Thoracic aorta (tissue), 2 donors: ENCODE measurements around the gene TMEM80. TPM values are rescaled to one million over a fixed set of nuclear protein-coding genes. Genes with fewer than 3 reads are reported as not detected.

Experiments used
- ATAC-seq: fragments of 150-250 bp; one replicate; pipeline ENCODE4 v1.8.0; 2017; ENCODE audit warnings: low read depth; ENCODE audit not compliant: insufficient number of reproducible peaks, low FRiP score
- DNase-seq: peaks from one replicate; pipeline ENCODE4 v3.0.0-alpha.2; 2020; ENCODE audit warnings: low spot score
- H3K27ac ChIP-seq, 2 donors: fragments of 200-600 bp; sonication (generic); 1 replicate in 1 of 2; 2 replicates in 1 of 2; pipeline ENCODE4 v1.5.1; 2016; ENCODE audit warnings: mild to moderate bottlenecking in 2 of 2, moderate library complexity in 2 of 2
- H3K27me3 ChIP-seq: fragments of 200-600 bp; sonication (generic); replicated peaks from 2 replicates; pipeline ENCODE4 v1.6.0; 2016; ENCODE audit warnings: mild to moderate bottlenecking; ENCODE audit not compliant: insufficient read depth
- H3K36me3 ChIP-seq: fragments of 200-600 bp; sonication (generic); one replicate; pipeline ENCODE4 v1.5.1; 2016
- H3K4me1 ChIP-seq, 2 donors: fragments of 200-600 bp; sonication (generic); 1 replicate in 1 of 2; 2 replicates in 1 of 2; pipeline versions ENCODE4 v1.5.1 to v1.6.0; 2016; ENCODE audit warnings: low read depth in 2 of 2, mild to moderate bottlenecking in 1 of 2; ENCODE audit not compliant: control insufficient read depth in 1 of 2
- H3K4me3 ChIP-seq: fragments of 200-600 bp; sonication (generic); 2 replicates; pipeline ENCODE4 v1.5.1; 2016; ENCODE audit warnings: mild to moderate bottlenecking
- H3K9me3 ChIP-seq: fragments of 200-600 bp; sonication (generic); 2 replicates; pipeline ENCODE4 v1.5.1; 2016
- CTCF ChIP-seq: fragments of 200-600 bp; sonication (generic); IDR thresholded peaks from one replicate; pipeline ENCODE4 v1.5.1; 2019; ENCODE audit warnings: antibody characterized with exemption
- total RNA-seq, 2 donors: library from RNA; depleted of rRNA; stranded (reverse); fragments of >200 nt; gene quantifications; one replicate each; pipeline versions ENCODE4 v1.1.0 to v1.2.3, GENCODE V29; 2016

TMEM80 gene
- total RNA-seq, 2 donors from 2014 or later, result 22.4 to 22.5 TPM

- ATAC-seq (no peak), DNase-seq (no peak)
- H3K27ac ChIP-seq, result peak overlapping the region; percentile 7 to 21
- H3K4me3 ChIP-seq, result peak overlapping the region; percentile 97
- no peaks in the 10 kb centered on the region for H3K9me3 ChIP-seq
- no peaks in the 10 kb centered on the region for H3K27me3 ChIP-seq
- no peak for TF ChIP-seq CTCF
- no peaks in the 10 kb centered on the region for H3K36me3 ChIP-seq
- peaks cover 23 to 41% of the 10 kb centered on the region in 2 donors for H3K4me1 ChIP-seq
Observed at GRCh38 chr11:693887-694562, 1.6 kb upstream of the TMEM80 start.

- peaks cover 23 to 41% of the 10 kb centered on the region in 2 donors for H3K4me1 ChIP-seq
- no peak for TF ChIP-seq CTCF
- no peaks in the 10 kb centered on the region for H3K27me3 ChIP-seq
- peak within 1 kb of the TSS; percentile 99 for H3K27ac ChIP-seq
- no peak for ATAC-seq
- peak within 1 kb of the TSS; percentile 97 for H3K4me3 ChIP-seq
- H3K36me3 ChIP-seq, result no peaks in the 10 kb centered on the region
- DNase-seq, result peak; percentile 88
- no peaks in the 10 kb centered on the region for H3K9me3 ChIP-seq
Observed at GRCh38 chr11:694563-695287, 891 bp upstream of the TMEM80 start, which contains the start of gene DEAF1. TSS of gene DEAF1 (minus strand) at chr11:695222. CDS start at chr11:695047, 175 bp downstream.

GRCh38 chr11:695288-695537, 403 bp upstream of the TMEM80 start:
- Histone ChIP-seq H3K27me3 (no peaks in the 10 kb centered on the region), H3K36me3 (no peaks in the 10 kb centered on the region), H3K4me1 (peaks cover 23 to 41% of the 10 kb centered on the region in 2 donors), H3K27ac (peak overlapping the region; percentile 99), H3K9me3 (no peaks in the 10 kb centered on the region), H3K4me3 (peak overlapping the region; percentile 97)
- DNase-seq, result no peak
- no peak for TF ChIP-seq CTCF
- peak; percentile 85 for ATAC-seq

- peak; percentile 32 for ATAC-seq
- peak overlapping the region; percentile 97 for H3K4me3 ChIP-seq
Observed at GRCh38 chr11:696955-697491, 1.4 kb downstream of the TMEM80 start.

More at GRCh38 chr11:696955-697491, 1.4 kb downstream of the TMEM80 start:
- no peak for TF ChIP-seq CTCF
- Histone ChIP-seq H3K27ac (peak overlapping the region; percentile 99), H3K9me3 (no peaks in the 10 kb centered on the region), H3K27me3 (no peaks in the 10 kb centered on the region), H3K36me3 (peaks cover 8% of the 10 kb centered on the region), H3K4me1 (peaks cover 23 to 41% of the 10 kb centered on the region in 2 donors)
- DNase-seq, result no peak
